CD8-positive, alpha-beta memory T cell (primary cell): ENCODE measurements around the gene VAMP5. TPM values are rescaled to one million over a fixed set of nuclear protein-coding genes. Genes with fewer than 3 reads are reported as not detected.

Experiments
- CTCF ChIA-PET: fragments of 350-600 bp; sonication (Branson Sonifier 250); formaldehyde crosslinking; loops from one replicate; lab custom pipeline; 2021; ENCODE audit warnings: antibody characterized with exemption; lab: Charles Lee
- POLR2A ChIA-PET: fragments of 350-600 bp; sonication (Branson Sonifier 250); formaldehyde crosslinking; loops from one replicate; lab custom pipeline; 2021; ENCODE audit warnings: antibody characterized with exemption; lab: Charles Lee
- DNase-seq, 5 donors: peaks; one replicate each; pipeline versions ENCODE4 v3.0.0 to v3.0.0-alpha.2; 2020 to 2022; ENCODE audit warnings: mixed read lengths in 1 of 5
- H3K27ac ChIP-seq: one replicate; pipeline ENCODE4 v1.7.0; 2013; ENCODE audit warnings: low read depth, mild to moderate bottlenecking, low read length, moderate library complexity
- H3K27me3 ChIP-seq: 2 replicates; pipeline ENCODE4 v1.7.0; 2013; ENCODE audit warnings: low read length, mild to moderate bottlenecking; ENCODE audit not compliant: insufficient read depth, poor library complexity, severe bottlenecking
- H3K36me3 ChIP-seq: 2 replicates; pipeline ENCODE4 v1.7.0; 2013; ENCODE audit warnings: mild to moderate bottlenecking, low read length, moderate library complexity; ENCODE audit not compliant: insufficient read depth
- H3K4me1 ChIP-seq: 2 replicates; pipeline ENCODE4 v1.7.0; 2013; ENCODE audit warnings: mild to moderate bottlenecking, low read length, moderate library complexity; ENCODE audit not compliant: insufficient read depth
- H3K4me3 ChIP-seq: 2 replicates; pipeline ENCODE4 v1.7.0; 2013; ENCODE audit warnings: mild to moderate bottlenecking, low read length
- H3K9me3 ChIP-seq: 2 replicates; pipeline ENCODE4 v1.7.0; 2013; ENCODE audit warnings: mild to moderate bottlenecking, low read length
- H3K27ac Mint-ChIP-seq, 8 donors: one replicate each; pipeline ENCODE4 v1.8.0; 2020 to 2021; ENCODE audit warnings: mixed read lengths in 8 of 8, mild to moderate bottlenecking in 6 of 8, inconsistent platforms in 3 of 8, moderate library complexity in 3 of 8
- H3K27me3 Mint-ChIP-seq, 2 donors: one replicate each; pipeline ENCODE4 v1.8.0; 2020 to 2021; ENCODE audit warnings: mixed read lengths in 2 of 2, mild to moderate bottlenecking in 1 of 2, moderate library complexity in 1 of 2
- H3K36me3 Mint-ChIP-seq, 3 donors: one replicate each; pipeline ENCODE4 v1.8.0; 2020 to 2021; ENCODE audit warnings: mixed read lengths in 3 of 3, inconsistent platforms in 1 of 3, mild to moderate bottlenecking in 1 of 3
- H3K4me1 Mint-ChIP-seq, 3 donors: one replicate each; pipeline ENCODE4 v1.8.0; 2020 to 2021; ENCODE audit warnings: mixed read lengths in 3 of 3, inconsistent platforms in 1 of 3, mild to moderate bottlenecking in 1 of 3
- H3K4me3 Mint-ChIP-seq, 7 donors: one replicate each; pipeline ENCODE4 v1.8.0; 2020 to 2021; ENCODE audit warnings: mixed read lengths in 7 of 7, mild to moderate bottlenecking in 6 of 7, moderate library complexity in 4 of 7, inconsistent platforms in 2 of 7
- H3K9me3 Mint-ChIP-seq, 5 donors: one replicate each; pipeline ENCODE4 v1.8.0; 2020 to 2022; ENCODE audit warnings: mixed read lengths in 5 of 5, mild to moderate bottlenecking in 3 of 5, moderate library complexity in 2 of 5, inconsistent platforms in 1 of 5
- polyA plus RNA-seq: library from polyadenylated mRNA; unstranded; fragments of 300-500 nt; fragmentation: Illumina TruSeq; gene quantifications from one replicate; pipeline ENCODE4 v1.2.3, GENCODE V29; 2021
- total RNA-seq, 2 experiments: library from RNA; stranded (reverse); gene quantifications; one replicate each; pipeline ENCODE4 v1.2.3, GENCODE V29; 2021

VAMP5 gene
- total and polyA plus RNA-seq, 3 experiments from 2014 or later = 26.4 to 151 (median 28.0) TPM

- POLR2A ChIA-PET = interaction anchor here (2.3 kb wide), 1 partner anchor 10 kb away, joined by 8 read pairs; the partner anchor contains the start of gene RNF181
- Histone ChIP-seq H3K9me3 (no peaks in the 10 kb centered on the region), H3K4me1 (peaks cover 38% of the 10 kb centered on the region), H3K36me3 (peaks cover 4% of the 10 kb centered on the region), H3K27me3 (no peaks in the 10 kb centered on the region), H3K27ac (no peak overlapping the region), H3K4me3 (no peak overlapping the region)
- Mint-ChIP-seq H3K27ac (peak overlapping the region; percentile 54 to 95 (median 92)), H3K9me3 (no peaks in the 10 kb centered on the region), H3K36me3 (peaks cover 6 to 29% (median 6%) of the 10 kb centered on the region in 3 donors), H3K4me3 (peak overlapping the region; percentile 87 to 98 (median 91)), H3K4me1 (peaks cover 43 to 56% (median 44%) of the 10 kb centered on the region in 3 donors), H3K27me3 (peaks cover 0 to 1% of the 10 kb centered on the region in 2 donors)
- no peak for DNase-seq
- CTCF ChIA-PET = interaction anchor here (0.8 to 1.5 kb wide), 4 partner anchors 21 to 52 kb away, joined by 3 to 4 read pairs (median 4); partner anchors contain the start of gene USP39
These were observed 1.5 kb downstream of the VAMP5 start for GRCh38 chr2:85585781-85586105.

GRCh38 chr2:85588236-85588635 lies 4.0 kb downstream of the VAMP5 start:
- H3K27me3 Mint-ChIP-seq = peaks cover 0 to 1% of the 10 kb centered on the region in 2 donors
- H3K4me1 ChIP-seq = peaks cover 33% of the 10 kb centered on the region
- CTCF ChIA-PET = no interaction called here
- H3K27ac Mint-ChIP-seq = peak overlapping the region in 7 of 8 donors; percentile 14 to 94 (median 77)
- H3K27me3 ChIP-seq = no peaks in the 10 kb centered on the region
- H3K9me3 Mint-ChIP-seq = no peaks in the 10 kb centered on the region
- peak overlapping the region in 1 of 7 donors; percentile 73 for H3K4me3 Mint-ChIP-seq
- no peak overlapping the region for H3K4me3 ChIP-seq
- no peaks in the 10 kb centered on the region for H3K9me3 ChIP-seq
- no peaks in the 10 kb centered on the region for H3K36me3 ChIP-seq
- peaks cover 37 to 43% (median 37%) of the 10 kb centered on the region in 3 donors for H3K4me1 Mint-ChIP-seq
- H3K36me3 Mint-ChIP-seq = peaks cover 0 to 11% (median 0%) of the 10 kb centered on the region in 3 donors
- no peak for DNase-seq
- H3K27ac ChIP-seq = no peak overlapping the region
- POLR2A ChIA-PET = no interaction called here

GRCh38 chr2:85588645-85589044 lies 4.4 kb downstream of the VAMP5 start:
- H3K36me3 ChIP-seq = no peaks in the 10 kb centered on the region
- peak overlapping the region in 7 of 8 donors; percentile 14 to 94 (median 77) for H3K27ac Mint-ChIP-seq
- ChIA-PET POLR2A (interaction anchor here (0.8 kb wide), 1 partner anchor 11 kb away, joined by 3 read pairs; the partner anchor contains the start of gene VAMP8), CTCF (interaction anchor here (0.7 kb wide), 1 partner anchor 19 kb away, joined by 3 read pairs; no protein-coding TSS in a partner anchor)
- H3K36me3 Mint-ChIP-seq = peaks cover 0 to 7% (median 0%) of the 10 kb centered on the region in 3 donors
- H3K4me3 ChIP-seq = no peak overlapping the region
- no peaks in the 10 kb centered on the region for H3K9me3 Mint-ChIP-seq
- no peaks in the 10 kb centered on the region for H3K27me3 ChIP-seq
- H3K4me1 ChIP-seq = peaks cover 29% of the 10 kb centered on the region
- peak overlapping the region in 1 of 7 donors; percentile 73 for H3K4me3 Mint-ChIP-seq
- H3K9me3 ChIP-seq = no peaks in the 10 kb centered on the region
- no peak overlapping the region for H3K27ac ChIP-seq
- no peak for DNase-seq
- peaks cover 33 to 39% (median 34%) of the 10 kb centered on the region in 3 donors for H3K4me1 Mint-ChIP-seq
- peaks cover 0 to 1% of the 10 kb centered on the region in 2 donors for H3K27me3 Mint-ChIP-seq

GRCh38 chr2:85589181-85589580 lies 5.0 kb downstream of the VAMP5 start:
- H3K4me1 Mint-ChIP-seq = peaks cover 32 to 38% (median 32%) of the 10 kb centered on the region in 3 donors
- Histone ChIP-seq H3K4me3 (no peak overlapping the region), H3K27me3 (no peaks in the 10 kb centered on the region), H3K27ac (no peak overlapping the region), H3K4me1 (peaks cover 28% of the 10 kb centered on the region), H3K9me3 (no peaks in the 10 kb centered on the region), H3K36me3 (no peaks in the 10 kb centered on the region)
- peaks cover 0 to 1% of the 10 kb centered on the region in 2 donors for H3K27me3 Mint-ChIP-seq
- H3K9me3 Mint-ChIP-seq = no peaks in the 10 kb centered on the region
- CTCF ChIA-PET = interaction anchor here (0.7 kb wide), 1 partner anchor 18 kb away, joined by 3 read pairs; no protein-coding TSS in a partner anchor
- no peak overlapping the region for H3K4me3 Mint-ChIP-seq
- no peak for DNase-seq
- peak overlapping the region in 3 of 8 donors; percentile 51 to 87 (median 84) for H3K27ac Mint-ChIP-seq
- peaks cover 0 to 4% (median 0%) of the 10 kb centered on the region in 3 donors for H3K36me3 Mint-ChIP-seq
- POLR2A ChIA-PET = interaction anchor here (0.8 kb wide), 1 partner anchor 12 kb away, joined by 3 read pairs; the partner anchor contains the start of gene VAMP8

- Mint-ChIP-seq H3K36me3 (peaks cover 0 to 3% (median 0%) of the 10 kb centered on the region in 3 donors), H3K4me1 (peaks cover 37 to 42% (median 37%) of the 10 kb centered on the region in 3 donors), H3K27ac (peak overlapping the region in 6 of 8 donors; percentile 0 to 80 (median 30)), H3K4me3 (peak overlapping the region in 1 of 7 donors; percentile 22), H3K27me3 (peaks cover 0 to 1% of the 10 kb centered on the region in 2 donors), H3K9me3 (no peaks in the 10 kb centered on the region)
- ChIA-PET POLR2A (interaction anchor here (0.7 kb wide), 1 partner anchor 20 kb away, joined by 8 read pairs; no protein-coding TSS in a partner anchor), CTCF (no interaction called here)
- Histone ChIP-seq H3K36me3 (no peaks in the 10 kb centered on the region), H3K4me3 (no peak overlapping the region), H3K4me1 (peaks cover 30% of the 10 kb centered on the region), H3K9me3 (no peaks in the 10 kb centered on the region), H3K27me3 (no peaks in the 10 kb centered on the region), H3K27ac (no peak overlapping the region)
- no peak for DNase-seq
These were observed 6.0 kb downstream of the VAMP5 start for GRCh38 chr2:85589982-85590791.

- no peak for DNase-seq
- H3K36me3 Mint-ChIP-seq = peaks cover 0 to 10% (median 0%) of the 10 kb centered on the region in 3 donors
- H3K27ac ChIP-seq = no peak overlapping the region
- POLR2A ChIA-PET = interaction anchor here (0.7 kb wide), 1 partner anchor 19 kb away, joined by 8 read pairs; no protein-coding TSS in a partner anchor
- no peaks in the 10 kb centered on the region for H3K9me3 Mint-ChIP-seq
- H3K36me3 ChIP-seq = no peaks in the 10 kb centered on the region
- peaks cover 36 to 42% (median 37%) of the 10 kb centered on the region in 3 donors for H3K4me1 Mint-ChIP-seq
- H3K4me3 ChIP-seq = no peak overlapping the region
- H3K4me3 Mint-ChIP-seq = peak overlapping the region in 1 of 7 donors; percentile 22
- CTCF ChIA-PET = no interaction called here
- peak overlapping the region in 3 of 8 donors; percentile 0 to 80 (median 6) for H3K27ac Mint-ChIP-seq
- H3K27me3 Mint-ChIP-seq = peaks cover 0 to under 1% of the 10 kb centered on the region in 2 donors
- H3K4me1 ChIP-seq = peaks cover 23% of the 10 kb centered on the region
- no peaks in the 10 kb centered on the region for H3K9me3 ChIP-seq
- H3K27me3 ChIP-seq = no peaks in the 10 kb centered on the region
These were observed 6.7 kb downstream of the VAMP5 start for GRCh38 chr2:85590950-85591349.

- Mint-ChIP-seq H3K4me3 (peak overlapping the region in 1 of 7 donors; percentile 76), H3K9me3 (no peaks in the 10 kb centered on the region), H3K4me1 (peaks cover 38 to 44% (median 41%) of the 10 kb centered on the region in 3 donors), H3K36me3 (peaks cover 0 to 13% (median 0%) of the 10 kb centered on the region in 3 donors), H3K27me3 (no peaks in the 10 kb centered on the region), H3K27ac (peak overlapping the region in 2 of 8 donors; percentile 7 to 66)
- peaks cover 26% of the 10 kb centered on the region for H3K4me1 ChIP-seq
- ChIA-PET POLR2A (no interaction called here), CTCF (no interaction called here)
- no peak overlapping the region for H3K27ac ChIP-seq
- no peaks in the 10 kb centered on the region for H3K9me3 ChIP-seq
- H3K27me3 ChIP-seq = no peaks in the 10 kb centered on the region
- no peak overlapping the region for H3K4me3 ChIP-seq
- no peaks in the 10 kb centered on the region for H3K36me3 ChIP-seq
- no peak for DNase-seq
These were observed 7.3 kb downstream of the VAMP5 start for GRCh38 chr2:85591563-85591962.
